BJ (cell line): ENCODE data around the gene PITPNC1. TPM values are rescaled to one million over a fixed set of nuclear protein-coding genes. Genes with fewer than 3 reads are reported as not detected.
"Not testable (repeated sequence)": the region's sequence is repeated elsewhere in the genome, so short reads cannot be mapped to it uniquely, and the experiment has no call there.

Source experiments
- CTCF ChIA-PET: fragments of 350-600 bp; formaldehyde crosslinking; extraction: SDS; loops from one replicate; lab custom pipeline; 2021; ENCODE audit warnings: antibody characterized with exemption, inconsistent platforms; lab: Yijun Ruan, JAX
- POLR2A ChIA-PET: fragments of 300-600 bp; sonication (Branson Sonifier 250); formaldehyde crosslinking; extraction: SDS; loops from one replicate; lab custom pipeline; 2021; ENCODE audit warnings: antibody characterized with exemption; lab: Charles Lee
- DNase-seq: peaks from one replicate; pipeline ENCODE4 v3.0.0-alpha.2; 2011; ENCODE audit warnings: low read depth
- H3K27me3 ChIP-seq: 2 replicates; pipeline ENCODE4 v1.6.0; 2011; ENCODE audit warnings: low read length; ENCODE audit not compliant: control insufficient read depth, insufficient read depth
- H3K36me3 ChIP-seq: 2 replicates; pipeline ENCODE4 v1.5.1; 2011; ENCODE audit warnings: low read length; ENCODE audit not compliant: control insufficient read depth, insufficient read depth
- H3K4me3 ChIP-seq: 2 replicates; pipeline ENCODE4 v1.5.1; 2011; ENCODE audit warnings: low read depth, mild to moderate bottlenecking, control low read depth, low read length
- CTCF ChIP-seq: IDR thresholded peaks from 2 replicates; pipeline ENCODE4 v1.5.1; 2011; ENCODE audit warnings: low read depth, mild to moderate bottlenecking, control low read depth, inconsistent platforms, low read length, moderate library complexity; ENCODE audit not compliant: insufficient read depth
- polyA plus RNA-seq: library from polyadenylated mRNA; depleted of rRNA; stranded (reverse); fragments of >200 nt; gene quantifications from 2 replicates; pipeline ENCODE4 v1.2.3, GENCODE V29; 2011

PITPNC1 gene
- polyA plus RNA-seq, 1 experiment, result 4.6 TPM

- ChIA-PET CTCF (interaction anchor here (0.9 kb wide), 1 partner anchor 264 kb away, joined by 3 read pairs; no protein-coding TSS in a partner anchor), POLR2A (no interaction called here)
- Histone ChIP-seq H3K36me3 (no peaks in the 10 kb centered on the region), H3K27me3 (no peaks in the 10 kb centered on the region), H3K4me3 (no peak overlapping the region)
- TF ChIP-seq CTCF, result no peak
- DNase-seq, result no peak
These were observed 261.8 kb downstream of the PITPNC1 start for GRCh38 chr17:67638871-67639270.

GRCh38 chr17:67639555-67639954 lies 262.5 kb downstream of the PITPNC1 start:
- no peak for TF ChIP-seq CTCF
- CTCF ChIA-PET, result no interaction called here
- Histone ChIP-seq H3K4me3 (no peak overlapping the region), H3K36me3 (no peaks in the 10 kb centered on the region), H3K27me3 (no peaks in the 10 kb centered on the region)
- POLR2A ChIA-PET, result no interaction called here
- no peak for DNase-seq

- CTCF ChIA-PET, result no interaction called here
- no peak for DNase-seq
These were observed 262.9 kb downstream of the PITPNC1 start for GRCh38 chr17:67639979-67640378.

GRCh38 chr17:67642488-67642887 lies 265.4 kb downstream of the PITPNC1 start:
- H3K4me3 ChIP-seq, result no peak overlapping the region
- H3K27me3 ChIP-seq, result no peaks in the 10 kb centered on the region
- CTCF ChIA-PET, result no interaction called here
- no peak for DNase-seq
- no peak for TF ChIP-seq CTCF
- POLR2A ChIA-PET, result no interaction called here
- H3K36me3 ChIP-seq, result no peaks in the 10 kb centered on the region

More at GRCh38 chr17:67639979-67640378, 262.9 kb downstream of the PITPNC1 start:
- H3K36me3 ChIP-seq, result no peaks in the 10 kb centered on the region
- POLR2A ChIA-PET, result no interaction called here
- H3K4me3 ChIP-seq, result no peak overlapping the region
- TF ChIP-seq CTCF, result no peak
- no peaks in the 10 kb centered on the region for H3K27me3 ChIP-seq

GRCh38 chr17:67644061-67644460 lies 267.0 kb downstream of the PITPNC1 start:
- ChIA-PET POLR2A (no interaction called here), CTCF (interaction anchor here (0.9 to 1.2 kb wide), 2 partner anchors 20 to 270 kb away, joined by 3 read pairs; no protein-coding TSS in a partner anchor)
- H3K4me3 ChIP-seq, result no peak overlapping the region
- no peak for DNase-seq
- no peak for TF ChIP-seq CTCF
- H3K36me3 ChIP-seq, result no peaks in the 10 kb centered on the region
- H3K27me3 ChIP-seq, result no peaks in the 10 kb centered on the region

GRCh38 chr17:67645195-67645594 lies 268.1 kb downstream of the PITPNC1 start:
- CTCF ChIA-PET, result interaction anchor here (1.3 kb wide), 1 partner anchor 266 kb away, joined by 3 read pairs; no protein-coding TSS in a partner anchor
- POLR2A ChIA-PET, H3K36me3 ChIP-seq, H3K4me3 ChIP-seq, H3K27me3 ChIP-seq, DNase-seq: not testable (repeated sequence)
